Chondrocyte (in vitro differentiated cells): Measurements from ENCODE around the gene RCSD1. TPM values are rescaled to one million over a fixed set of nuclear protein-coding genes. Genes with fewer than 3 reads are reported as not detected.

ENCODE experiments used
- DNase-seq: peaks from one replicate; pipeline ENCODE4 v3.0.0; 2021; ENCODE audit warnings: mixed read lengths, low spot score
- H3K27ac Mint-ChIP-seq: one replicate; pipeline ENCODE4 v1.8.0; 2021; ENCODE audit warnings: mild to moderate bottlenecking, moderate library complexity, mixed read lengths; ENCODE audit not compliant: unreplicated experiment
- H3K27me3 Mint-ChIP-seq: 2 replicates; pipeline ENCODE4 v1.8.0; 2021; ENCODE audit warnings: low read depth, mixed read lengths
- H3K36me3 Mint-ChIP-seq: 2 replicates; pipeline ENCODE4 v1.8.0; 2021; ENCODE audit warnings: low read depth, mixed read lengths
- H3K4me1 Mint-ChIP-seq: 2 replicates; pipeline ENCODE4 v1.8.0; 2021; ENCODE audit warnings: low read depth, mild to moderate bottlenecking, mixed read lengths
- H3K4me3 Mint-ChIP-seq: one replicate; pipeline ENCODE4 v1.8.0; 2021; ENCODE audit warnings: mild to moderate bottlenecking, moderate library complexity, mixed read lengths; ENCODE audit not compliant: unreplicated experiment
- H3K9me3 Mint-ChIP-seq: 2 replicates; pipeline ENCODE4 v1.8.0; 2021; ENCODE audit warnings: low read depth, mixed read lengths
- total RNA-seq: library from RNA; stranded (reverse); gene quantifications from 3 replicates; pipeline ENCODE4 v1.2.1, GENCODE V29; 2021
- TF ChIP-seq, protein P1 (sequence below): fragments of 200-600 bp; sonication (generic); IDR thresholded peaks from 2 replicates; pipeline ENCODE4 v1.5.0; 2021; ENCODE audit warnings: antibody characterized with exemption, mild to moderate bottlenecking, moderate library complexity

Gene RCSD1
- total RNA-seq, 1 donor from 2014 or later: 1.1 TPM

DNA sequence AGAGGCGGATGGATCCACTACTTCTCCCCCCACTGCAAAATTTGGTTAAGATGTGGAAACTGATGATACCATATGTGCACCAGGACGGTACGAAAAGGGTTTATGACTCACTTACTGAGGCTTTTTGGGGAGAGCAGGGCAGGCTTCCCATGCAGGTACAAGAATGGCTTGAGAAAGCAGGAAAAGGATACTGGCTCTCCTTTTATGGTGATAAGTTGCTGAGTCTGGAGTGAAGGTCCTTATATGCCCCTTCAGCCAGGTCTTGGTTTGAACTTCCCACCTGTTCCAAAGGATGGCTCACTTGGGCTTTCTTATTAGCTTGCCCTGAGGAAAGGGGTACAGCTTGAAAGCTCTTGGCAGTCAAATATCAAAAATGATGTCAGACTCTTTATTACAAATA is 114.9 kb downstream of the RCSD1 start:
- TF ChIP-seq, protein P1, sequence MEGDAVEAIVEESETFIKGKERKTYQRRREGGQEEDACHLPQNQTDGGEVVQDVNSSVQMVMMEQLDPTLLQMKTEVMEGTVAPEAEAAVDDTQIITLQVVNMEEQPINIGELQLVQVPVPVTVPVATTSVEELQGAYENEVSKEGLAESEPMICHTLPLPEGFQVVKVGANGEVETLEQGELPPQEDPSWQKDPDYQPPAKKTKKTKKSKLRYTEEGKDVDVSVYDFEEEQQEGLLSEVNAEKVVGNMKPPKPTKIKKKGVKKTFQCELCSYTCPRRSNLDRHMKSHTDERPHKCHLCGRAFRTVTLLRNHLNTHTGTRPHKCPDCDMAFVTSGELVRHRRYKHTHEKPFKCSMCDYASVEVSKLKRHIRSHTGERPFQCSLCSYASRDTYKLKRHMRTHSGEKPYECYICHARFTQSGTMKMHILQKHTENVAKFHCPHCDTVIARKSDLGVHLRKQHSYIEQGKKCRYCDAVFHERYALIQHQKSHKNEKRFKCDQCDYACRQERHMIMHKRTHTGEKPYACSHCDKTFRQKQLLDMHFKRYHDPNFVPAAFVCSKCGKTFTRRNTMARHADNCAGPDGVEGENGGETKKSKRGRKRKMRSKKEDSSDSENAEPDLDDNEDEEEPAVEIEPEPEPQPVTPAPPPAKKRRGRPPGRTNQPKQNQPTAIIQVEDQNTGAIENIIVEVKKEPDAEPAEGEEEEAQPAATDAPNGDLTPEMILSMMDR: no peak
- no peaks in the 10 kb centered on the region for H3K27me3 Mint-ChIP-seq
- no peak overlapping the region for H3K4me3 Mint-ChIP-seq
- H3K9me3 Mint-ChIP-seq: no peaks in the 10 kb centered on the region
- peaks cover under 1% of the 10 kb centered on the region for H3K36me3 Mint-ChIP-seq
- no peak for DNase-seq
- peaks cover 83% of the 10 kb centered on the region for H3K4me1 Mint-ChIP-seq
- no peak overlapping the region for H3K27ac Mint-ChIP-seq

GRCh38 chr1:167746013-167746672 is 116.1 kb downstream of the RCSD1 start:
- TF ChIP-seq, protein P1: no peak
- Mint-ChIP-seq H3K27ac (peak overlapping the region; percentile 72), H3K36me3 (no peaks in the 10 kb centered on the region), H3K4me3 (no peak overlapping the region), H3K27me3 (no peaks in the 10 kb centered on the region), H3K4me1 (peaks cover 84% of the 10 kb centered on the region), H3K9me3 (no peaks in the 10 kb centered on the region)
- no peak for DNase-seq

GRCh38 chr1:167746988-167747655 is 117.1 kb downstream of the RCSD1 start:
- no peaks in the 10 kb centered on the region for H3K36me3 Mint-ChIP-seq
- no peaks in the 10 kb centered on the region for H3K27me3 Mint-ChIP-seq
- no peaks in the 10 kb centered on the region for H3K9me3 Mint-ChIP-seq
- H3K27ac Mint-ChIP-seq: peak overlapping the region; percentile 3
- DNase-seq: no peak
- TF ChIP-seq, protein P1: no peak
- peaks cover 84% of the 10 kb centered on the region for H3K4me1 Mint-ChIP-seq
- no peak overlapping the region for H3K4me3 Mint-ChIP-seq

- no peak overlapping the region for H3K27ac Mint-ChIP-seq
Observed at GRCh38 chr1:167747988-167748387, 118.0 kb downstream of the RCSD1 start.

GRCh38 chr1:167748906-167749305 is 118.9 kb downstream of the RCSD1 start:
- TF ChIP-seq, protein P1: no peak
- no peaks in the 10 kb centered on the region for H3K27me3 Mint-ChIP-seq
- no peaks in the 10 kb centered on the region for H3K9me3 Mint-ChIP-seq
- no peaks in the 10 kb centered on the region for H3K36me3 Mint-ChIP-seq
- no peak overlapping the region for H3K4me3 Mint-ChIP-seq
- H3K4me1 Mint-ChIP-seq: peaks cover 80% of the 10 kb centered on the region
- peak overlapping the region; percentile 67 for H3K27ac Mint-ChIP-seq
- no peak for DNase-seq

More at GRCh38 chr1:167747988-167748387, 118.0 kb downstream of the RCSD1 start:
- Mint-ChIP-seq H3K4me3 (no peak overlapping the region), H3K4me1 (peaks cover 84% of the 10 kb centered on the region), H3K36me3 (no peaks in the 10 kb centered on the region), H3K9me3 (no peaks in the 10 kb centered on the region), H3K27me3 (no peaks in the 10 kb centered on the region)
- DNase-seq: no peak
- TF ChIP-seq, protein P1: no peak
